H1 (cell line): ENCODE results near the gene DCAF7. TPM values are rescaled to one million over a fixed set of nuclear protein-coding genes. Genes with fewer than 3 reads are reported as not detected.

Experiments used
- CTCF ChIA-PET: fragments of 300-600 bp; sonication (Branson Sonifier 250); formaldehyde crosslinking; loops from one replicate; lab custom pipeline; 2021; ENCODE audit not compliant: partially characterized antibody; lab: Charles Lee
- POLR2A ChIA-PET: fragments of 300-600 bp; sonication (Branson Sonifier 250); formaldehyde crosslinking; loops from one replicate; lab custom pipeline; 2021; ENCODE audit warnings: inconsistent platforms; ENCODE audit not compliant: partially characterized antibody; lab: Charles Lee
- DNase-seq, 2 experiments: peaks; one replicate each; pipeline versions ENCODE4 v3.0.0 to v3.0.0-alpha.2; 2010 to 2022; ENCODE audit warnings: low spot score in 2 of 2, low read depth in 1 of 2, mixed read lengths in 1 of 2
- FAIRE-seq: peaks from 2 replicates; lab custom pipeline; 2011; peaks lifted over from hg19 to GRCh38; lab: Jason Lieb, UNC
- H2AFZ ChIP-seq: 2 replicates; pipeline ENCODE4 v1.8.1; 2012; ENCODE audit warnings: low read length, inconsistent platforms
- H2AK5ac ChIP-seq: 2 replicates; pipeline ENCODE4 v1.6.1; 2013; ENCODE audit warnings: low read depth, low read length
- H2BK120ac ChIP-seq: replicated peaks from 2 replicates; pipeline ENCODE3; 2013; ENCODE audit warnings: low read depth, low read length, inconsistent platforms
- H2BK12ac ChIP-seq: 2 replicates; pipeline ENCODE4 v1.6.1; 2013; ENCODE audit warnings: low read depth, low read length
- H2BK15ac ChIP-seq: 2 replicates; pipeline ENCODE4 v1.6.1; 2013; ENCODE audit warnings: low read length
- H2BK20ac ChIP-seq: 2 replicates; pipeline ENCODE4 v1.6.1; 2013; ENCODE audit warnings: low read length
- H2BK5ac ChIP-seq: 2 replicates; pipeline ENCODE4 v1.6.1; 2013; ENCODE audit warnings: low read depth, low read length
- H3K14ac ChIP-seq: 2 replicates; pipeline ENCODE4 v1.6.1; 2013; ENCODE audit warnings: inconsistent platforms; ENCODE audit not compliant: insufficient read length
- H3K18ac ChIP-seq: 2 replicates; pipeline ENCODE4 v1.6.1; 2013; ENCODE audit warnings: low read length; ENCODE audit errors: extremely low read depth
- H3K23ac ChIP-seq: 2 replicates; pipeline ENCODE4 v1.6.1; 2013; ENCODE audit warnings: inconsistent platforms; ENCODE audit not compliant: insufficient read length
- H3K23me2 ChIP-seq: 2 replicates; pipeline ENCODE4 v1.6.1; 2013; ENCODE audit warnings: low read depth, low read length
- H3K27ac ChIP-seq: 2 replicates; pipeline ENCODE4 v1.6.1; 2011; ENCODE audit warnings: low read depth, low read length, inconsistent platforms
- H3K27me3 ChIP-seq, 4 experiments: replicated peaks in 1 of 4; 1 replicate in 1 of 4; 2 replicates in 3 of 4; pipeline versions ENCODE4 v1.6.1 to v1.8.1; 2011 to 2013; ENCODE audit warnings: low read length in 3 of 4, mild to moderate bottlenecking in 3 of 4, inconsistent platforms in 2 of 4, mixed read lengths in 2 of 4, moderate library complexity in 1 of 4; ENCODE audit not compliant: control insufficient read depth in 3 of 4, insufficient read depth in 3 of 4; ENCODE audit errors: extremely low read depth in 1 of 4
- H3K36me3 ChIP-seq, 4 experiments: 2 replicates each; pipeline versions ENCODE4 v1.6.1 to v1.8.1; 2011 to 2013; ENCODE audit warnings: mild to moderate bottlenecking in 4 of 4, low read length in 3 of 4, moderate library complexity in 2 of 4, control low read depth in 1 of 4, inconsistent platforms in 1 of 4; ENCODE audit not compliant: insufficient read depth in 4 of 4, control insufficient read depth in 2 of 4
- H3K4ac ChIP-seq: replicated peaks from 2 replicates; pipeline ENCODE3; 2013; ENCODE audit warnings: low read length, low read depth, mixed read lengths, inconsistent platforms; ENCODE audit not compliant: insufficient read length
- H3K4me1 ChIP-seq, 4 experiments: replicated peaks in 1 of 4; 1 replicate in 1 of 4; 2 replicates in 3 of 4; pipeline versions ENCODE4 v1.6.1 to v1.8.1; 2011 to 2013; ENCODE audit warnings: low read length in 3 of 4, inconsistent platforms in 2 of 4, mixed read lengths in 1 of 4; ENCODE audit not compliant: insufficient read depth in 4 of 4, control insufficient read depth in 3 of 4
- H3K4me2 ChIP-seq, 2 experiments: 2 replicates each; pipeline versions ENCODE4 v1.6.1 to v1.8.1; 2011 to 2013; ENCODE audit warnings: low read depth in 2 of 2, low read length in 2 of 2, control low read depth in 1 of 2, inconsistent platforms in 1 of 2, mild to moderate bottlenecking in 1 of 2; ENCODE audit not compliant: insufficient read depth in 1 of 2
- H3K4me3 ChIP-seq, 4 experiments: fragments of 200-600, 300-600 bp in 1 of 4; sonication (generic), shearing (Covaris generic), sonication (Bioruptor Twin) in 1 of 4; 2 replicates each; pipeline versions ENCODE4 v1.5.1 to v1.8.1; 2011 to 2016; ENCODE audit warnings: low read length in 4 of 4, low read depth in 3 of 4, control low read depth in 2 of 4, inconsistent platforms in 2 of 4, mild to moderate bottlenecking in 2 of 4, mixed read lengths in 1 of 4, moderate library complexity in 1 of 4; ENCODE audit not compliant: insufficient read depth in 2 of 4; ENCODE audit errors: extremely low read depth in 1 of 4
- H3K56ac ChIP-seq: replicated peaks from 2 replicates; pipeline ENCODE3; 2013; ENCODE audit warnings: low read depth, mild to moderate bottlenecking, mixed read lengths, low read length, inconsistent platforms; ENCODE audit not compliant: insufficient read length
- H3K79me1 ChIP-seq: 2 replicates; pipeline ENCODE4 v1.6.1; 2013; ENCODE audit warnings: low read depth, low read length, control low read depth
- H3K79me2 ChIP-seq, 2 experiments: 2 replicates each; pipeline versions ENCODE4 v1.6.1 to v1.8.1; 2012 to 2013; ENCODE audit warnings: low read length in 2 of 2, mild to moderate bottlenecking in 2 of 2, inconsistent platforms in 1 of 2; ENCODE audit not compliant: insufficient read depth in 2 of 2, control insufficient read depth in 1 of 2
- H3K9ac ChIP-seq, 4 experiments: replicated peaks in 1 of 4; 1 replicate in 1 of 4; 2 replicates in 3 of 4; pipeline versions ENCODE4 v1.6.1 to v1.8.1; 2011 to 2013; ENCODE audit warnings: low read depth in 3 of 4, low read length in 3 of 4, control low read depth in 2 of 4, mild to moderate bottlenecking in 2 of 4, moderate library complexity in 2 of 4, inconsistent platforms in 1 of 4; ENCODE audit errors: extremely low read depth in 1 of 4
- H3K9me3 ChIP-seq, 2 experiments: 2 replicates each; pipeline versions ENCODE4 v1.6.1 to v1.8.1; 2012 to 2013; ENCODE audit warnings: mild to moderate bottlenecking in 2 of 2, moderate library complexity in 2 of 2, control low read depth in 1 of 2, inconsistent platforms in 1 of 2, low read depth in 1 of 2, low read length in 1 of 2, mixed read lengths in 1 of 2; ENCODE audit not compliant: insufficient read depth in 2 of 2
- H4K20me1 ChIP-seq, 2 experiments: replicated peaks in 1 of 2; 2 replicates each; pipeline versions ENCODE3 to v1.8.1; 2011 to 2013; ENCODE audit warnings: inconsistent platforms in 2 of 2, low read length in 2 of 2, mild to moderate bottlenecking in 1 of 2; ENCODE audit not compliant: insufficient read depth in 2 of 2, control insufficient read depth in 1 of 2
- H4K5ac ChIP-seq: 2 replicates; pipeline ENCODE4 v1.6.1; 2013; ENCODE audit warnings: low read length, low read depth, mixed read lengths, inconsistent platforms; ENCODE audit not compliant: insufficient read length
- H4K8ac ChIP-seq: 2 replicates; pipeline ENCODE4 v1.8.0; 2013; ENCODE audit warnings: mild to moderate bottlenecking, moderate library complexity, low read length, inconsistent platforms; ENCODE audit not compliant: insufficient read depth; ENCODE audit errors: extremely low read depth
- H4K91ac ChIP-seq: replicated peaks from 2 replicates; pipeline ENCODE3; 2013; ENCODE audit warnings: low read length, mixed read lengths, inconsistent platforms; ENCODE audit not compliant: insufficient read length
- BCL11A ChIP-seq, 2 experiments: IDR thresholded peaks; one replicate each; pipeline ENCODE4 v1.6.1; 2011; ENCODE audit warnings: low read depth in 2 of 2, low read length in 2 of 2, mild to moderate bottlenecking in 2 of 2
- CBX5 ChIP-seq: fragments of 300-800, 300-1000 bp; sonication (generic); IDR thresholded peaks from 2 replicates; pipeline ENCODE4 v1.7.1; 2016; ENCODE audit warnings: antibody characterized with exemption, low read length, low read depth
- CBX8 ChIP-seq: fragments of 300-800, 300-1000 bp; sonication (generic); IDR thresholded peaks from 2 replicates; pipeline ENCODE4 v1.7.1; 2016; ENCODE audit warnings: low read depth, low read length, borderline replicate concordance
- JUN ChIP-seq: IDR thresholded peaks from 2 replicates; pipeline ENCODE4 v1.6.1; 2011; ENCODE audit warnings: low read depth, mild to moderate bottlenecking, improper control_type of control experiment, low read length
- JUND ChIP-seq: IDR thresholded peaks from 2 replicates; pipeline ENCODE4 v1.6.1; 2011; ENCODE audit warnings: mild to moderate bottlenecking, improper control_type of control experiment, low read length
- MAFK ChIP-seq: IDR thresholded peaks from 2 replicates; pipeline ENCODE4 v1.6.1; 2012; ENCODE audit warnings: low read depth, mild to moderate bottlenecking, improper control_type of control experiment, low read length
- PHF8 ChIP-seq: fragments of 200-600 bp; sonication (generic); conservative IDR thresholded peaks from 2 replicates; pipeline ENCODE4 v1.7.1; 2012; ENCODE audit warnings: low read depth, mild to moderate bottlenecking, inconsistent platforms, low read length, moderate library complexity
- POU5F1 ChIP-seq: IDR thresholded peaks from 2 replicates; pipeline ENCODE4 v1.6.1; 2011; ENCODE audit warnings: low read depth, mild to moderate bottlenecking, low read length, moderate library complexity
- RBBP5 ChIP-seq: IDR thresholded peaks from 2 replicates; pipeline ENCODE4 v1.7.1; 2012; ENCODE audit warnings: low read depth, mild to moderate bottlenecking, inconsistent platforms, low read length, moderate library complexity, borderline replicate concordance
- SAP30 ChIP-seq: fragments of 300-600 bp; sonication (generic); IDR thresholded peaks from 2 replicates; pipeline ENCODE4 v1.7.1; 2012; ENCODE audit warnings: low read length, moderate library complexity, mild to moderate bottlenecking, inconsistent platforms; ENCODE audit not compliant: insufficient read depth, insufficient replicate concordance
- TAF7 ChIP-seq: optimal IDR thresholded peaks from 2 replicates; pipeline ENCODE3; 2011; ENCODE audit warnings: low read depth, mild to moderate bottlenecking, inconsistent platforms, low read length, moderate library complexity, borderline replicate concordance
- WGBS, 2 experiments: shearing (Covaris generic) in 1 of 2; methylation state at CpG; one replicate each; pipeline versions ENCODE4 v1.1.6 to v1.1.7; 2013 to 2015; ENCODE audit warnings: low lambda C conversion rate in 2 of 2, mixed read lengths in 2 of 2, inconsistent platforms in 1 of 2, low coverage in 1 of 2, missing lambda C conversion rate in 1 of 2; ENCODE audit not compliant: insufficient replicate concordance in 2 of 2, insufficient coverage in 1 of 2, insufficient read length in 1 of 2; ENCODE audit errors: extremely low coverage in 1 of 2, missing lambda C conversion rate in 1 of 2; 5-methylcytosine and 5-hydroxymethylcytosine counted together
- polyA plus RNA-seq, 7 experiments: library from polyadenylated mRNA; depleted of rRNA in 3 of 7; stranded (reverse) in 5 of 7; unstranded in 2 of 7; fragments of >200 nt in 5 of 7; fragments of 200-250 nt in 2 of 7; gene quantifications; 1 replicate in 5 of 7; 2 replicates in 1 of 7; 4 replicates in 1 of 7; pipeline versions ENCODE4 v1.2.1 to v1.2.3, GENCODE V29; 2011 to 2013; ENCODE audit warnings: missing spikeins in 2 of 7, mixed read lengths in 2 of 7
- total RNA-seq: library from RNA; stranded (reverse); fragmentation: NEBNext Ultra II Directional; extraction: Animal tissue kit (Norgen Biotek cat#: 25700); gene quantifications from 2 replicates; pipeline ENCODE4 v1.2.1, GENCODE V29; 2021
- TF ChIP-seq, protein P1 (sequence below): IDR thresholded peaks from 2 replicates; pipeline ENCODE4 v1.6.1; 2012; ENCODE audit warnings: inconsistent platforms

DCAF7 gene
- total and polyA plus RNA-seq, 2 of the 8 experiments (the other 6 are each of a cell fraction or from before 2014, with no cell fraction given) = 74.9 to 94.1 TPM

DNA sequence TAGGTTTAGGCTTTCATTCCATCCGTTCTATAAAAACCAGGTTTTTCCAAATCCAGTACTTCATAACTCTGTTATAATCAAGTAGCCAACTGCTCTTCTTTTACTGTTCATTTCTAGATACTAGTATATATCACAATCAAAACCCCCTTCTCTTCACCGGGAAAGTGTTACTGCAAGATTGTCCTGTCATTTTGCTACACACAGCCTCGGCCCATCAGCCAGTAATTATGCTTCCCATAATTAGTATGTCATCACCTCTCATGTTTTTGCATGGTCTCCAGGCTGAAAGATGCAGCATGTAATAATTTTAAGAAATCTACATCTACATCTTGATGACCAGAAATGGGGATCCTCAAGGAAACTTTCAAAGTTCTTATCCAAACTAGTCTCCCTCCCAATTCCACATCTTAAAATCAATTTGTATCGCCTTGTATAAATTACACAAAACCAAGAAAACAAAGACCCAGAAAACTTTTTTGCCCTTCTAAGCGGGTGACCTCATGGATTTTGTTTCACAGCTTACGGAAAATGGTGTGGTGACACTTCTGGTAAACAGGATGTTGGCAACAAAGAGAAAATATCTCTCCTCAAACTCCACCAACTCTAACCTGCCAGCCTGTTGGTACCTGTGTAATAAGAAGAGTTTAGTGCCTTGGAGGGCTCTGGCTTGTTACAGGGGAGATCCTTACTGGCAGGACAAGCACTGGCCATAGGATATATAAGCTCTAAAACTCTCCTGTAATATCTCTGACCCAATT, 59.7 kb downstream of the DCAF7 start:
- no peaks in the 10 kb centered on the region for H3K27me3 ChIP-seq
- H3K9me3 ChIP-seq = no peaks in the 10 kb centered on the region
- H4K91ac ChIP-seq = no peak overlapping the region
- H2AK5ac ChIP-seq = no peak overlapping the region
- no peak overlapping the region for H3K9ac ChIP-seq
- no peaks in the 10 kb centered on the region for H3K4me1 ChIP-seq
- no peak overlapping the region for H2BK120ac ChIP-seq
- H3K56ac ChIP-seq = no peak overlapping the region
- H2BK5ac ChIP-seq = no peak overlapping the region
- H4K8ac ChIP-seq = no peak overlapping the region
- no peak overlapping the region for H2BK20ac ChIP-seq
- ChIA-PET CTCF (interaction anchor here (0.7 to 5.6 kb wide), 9 partner anchors 8 to 185 kb away, joined by 3 to 64 read pairs (median 25); partner anchors contain the start of genes CYB561 and TACO1), POLR2A (interaction anchor here (1.2 to 2.6 kb wide), 3 partner anchors 10 to 13 kb away, joined by 3 to 8 read pairs (median 5); partner anchors contain the start of gene MAP3K3)
- H3K79me1 ChIP-seq = no peaks in the 10 kb centered on the region
- 76% methylated on average over 6 of the region's 6 CpGs; no CpG with 5 or more reads in 1 of the 2 experiments for WGBS, 2 experiments
- peaks cover 8 to 39% (median 27%) of the 10 kb centered on the region in 4 experiments; a peak in 7 of 8 replicates for H3K36me3 ChIP-seq
- H2AFZ ChIP-seq = no peak overlapping the region
- DNase-seq = no peak
- FAIRE-seq = no peak
- no peak overlapping the region for H3K14ac ChIP-seq
- no peak overlapping the region for H3K4ac ChIP-seq
- no peak overlapping the region for H2BK15ac ChIP-seq
- H3K4me3 ChIP-seq = no peak overlapping the region
- H4K5ac ChIP-seq = no peak overlapping the region
- H3K4me2 ChIP-seq = no peak overlapping the region
- H3K79me2 ChIP-seq = no peaks in the 10 kb centered on the region
- no peaks in the 10 kb centered on the region for H3K23me2 ChIP-seq
- H2BK12ac ChIP-seq = no peak overlapping the region
- no peaks in the 10 kb centered on the region for H4K20me1 ChIP-seq
- H3K23ac ChIP-seq = no peak overlapping the region
- H3K18ac ChIP-seq = no peak overlapping the region
- no peak overlapping the region for H3K27ac ChIP-seq
- TF ChIP-seq SAP30 (no peak), MAFK (no peak), CBX8 (no peak), CBX5 (no peak), JUN (no peak), RBBP5 (no peak), TAF7 (no peak), BCL11A (IDR thresholded peaks at IDR 0.05; ENCODE audit: low read depth in 2 of 2, low read length in 2 of 2) (no peak), PHF8 (no peak), POU5F1 (no peak), JUND (no peak)
- TF ChIP-seq, protein P1, sequence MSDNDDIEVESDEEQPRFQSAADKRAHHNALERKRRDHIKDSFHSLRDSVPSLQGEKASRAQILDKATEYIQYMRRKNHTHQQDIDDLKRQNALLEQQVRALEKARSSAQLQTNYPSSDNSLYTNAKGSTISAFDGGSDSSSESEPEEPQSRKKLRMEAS = no peak
